IMR-90 (cell line): Measurements from ENCODE around the gene FBXW7.

Source experiments
- BHLHE40 ChIP-seq: fragments of 150-350 bp; IDR thresholded peaks from 2 replicates; pipeline ENCODE4 v1.6.1; 2016; ENCODE audit warnings: mild to moderate bottlenecking, low read depth, low read length
- CEBPB ChIP-seq: IDR thresholded peaks from 2 replicates; pipeline ENCODE4 v1.6.1; 2012; ENCODE audit warnings: low read depth, low read length, improper control_type of control experiment
- MAFK ChIP-seq: IDR thresholded peaks from 2 replicates; pipeline ENCODE4 v1.6.1; 2012; ENCODE audit warnings: low read depth, low read length, improper control_type of control experiment
- MAZ ChIP-seq: IDR thresholded peaks from 2 replicates; pipeline ENCODE4 v1.6.1; 2012; ENCODE audit warnings: low read depth, mild to moderate bottlenecking, low read length, improper control_type of control experiment, moderate library complexity, borderline replicate concordance
- MXI1 ChIP-seq: IDR thresholded peaks from 2 replicates; pipeline ENCODE4 v1.6.1; 2012; ENCODE audit warnings: low read depth, mild to moderate bottlenecking, low read length, moderate library complexity, borderline replicate concordance
- NFE2L2 ChIP-seq: fragments of 150-350 bp; IDR thresholded peaks from 2 replicates; pipeline ENCODE4 v1.6.1; 2016; ENCODE audit warnings: low read depth, mild to moderate bottlenecking, low read length
- POLR2A ChIP-seq: IDR thresholded peaks from 2 replicates; pipeline ENCODE4 v1.6.1; 2012; ENCODE audit warnings: mild to moderate bottlenecking, low read depth, low read length
- RAD21 ChIP-seq: IDR thresholded peaks from 2 replicates; pipeline ENCODE4 v1.6.1; 2012; ENCODE audit warnings: low read length, improper control_type of control experiment
- RCOR1 ChIP-seq: IDR thresholded peaks from 2 replicates; pipeline ENCODE4 v1.6.1; 2012; ENCODE audit warnings: mild to moderate bottlenecking, low read length, improper control_type of control experiment; ENCODE audit not compliant: insufficient replicate concordance
- RFX5 ChIP-seq: IDR thresholded peaks from 2 replicates; pipeline ENCODE4 v1.8.0; 2012; ENCODE audit warnings: low read depth, mild to moderate bottlenecking, low read length, moderate library complexity
- TF ChIP-seq, protein P1 (sequence below): conservative IDR thresholded peaks from 2 replicates; pipeline ENCODE4 v1.5.1; 2012; ENCODE audit warnings: mild to moderate bottlenecking, low read depth, low read length, improper control_type of control experiment
- TF ChIP-seq, protein P2 (sequence below): fragments of 150-350 bp; IDR thresholded peaks from 2 replicates; pipeline ENCODE4 v1.6.1; 2016; ENCODE audit warnings: low read depth, mild to moderate bottlenecking, low read length, moderate library complexity, borderline replicate concordance

DNA sequence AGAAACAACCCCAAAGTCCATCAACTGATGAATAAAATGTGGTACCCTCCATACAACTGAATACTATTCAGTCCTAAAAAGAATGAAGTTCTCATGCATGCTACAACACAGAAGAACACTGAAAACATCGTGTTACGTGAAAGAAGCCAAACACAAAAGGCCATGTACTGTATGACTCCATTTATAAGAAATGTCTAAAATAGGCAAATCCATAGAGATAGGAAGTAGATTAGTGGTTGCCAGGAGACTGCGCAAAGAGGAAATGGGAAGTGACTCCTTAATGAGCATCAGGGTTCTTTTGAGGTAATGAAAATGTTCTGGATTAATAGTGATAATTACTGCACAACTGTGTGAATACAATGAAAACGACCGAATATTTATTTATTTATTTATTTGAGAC is 23.4 kb downstream of the FBXW7 start:
- TF ChIP-seq RAD21, result no peak
- TF ChIP-seq, protein P1, sequence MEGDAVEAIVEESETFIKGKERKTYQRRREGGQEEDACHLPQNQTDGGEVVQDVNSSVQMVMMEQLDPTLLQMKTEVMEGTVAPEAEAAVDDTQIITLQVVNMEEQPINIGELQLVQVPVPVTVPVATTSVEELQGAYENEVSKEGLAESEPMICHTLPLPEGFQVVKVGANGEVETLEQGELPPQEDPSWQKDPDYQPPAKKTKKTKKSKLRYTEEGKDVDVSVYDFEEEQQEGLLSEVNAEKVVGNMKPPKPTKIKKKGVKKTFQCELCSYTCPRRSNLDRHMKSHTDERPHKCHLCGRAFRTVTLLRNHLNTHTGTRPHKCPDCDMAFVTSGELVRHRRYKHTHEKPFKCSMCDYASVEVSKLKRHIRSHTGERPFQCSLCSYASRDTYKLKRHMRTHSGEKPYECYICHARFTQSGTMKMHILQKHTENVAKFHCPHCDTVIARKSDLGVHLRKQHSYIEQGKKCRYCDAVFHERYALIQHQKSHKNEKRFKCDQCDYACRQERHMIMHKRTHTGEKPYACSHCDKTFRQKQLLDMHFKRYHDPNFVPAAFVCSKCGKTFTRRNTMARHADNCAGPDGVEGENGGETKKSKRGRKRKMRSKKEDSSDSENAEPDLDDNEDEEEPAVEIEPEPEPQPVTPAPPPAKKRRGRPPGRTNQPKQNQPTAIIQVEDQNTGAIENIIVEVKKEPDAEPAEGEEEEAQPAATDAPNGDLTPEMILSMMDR, result no peak
- TF ChIP-seq POLR2A, result no peak
- TF ChIP-seq, protein P2, sequence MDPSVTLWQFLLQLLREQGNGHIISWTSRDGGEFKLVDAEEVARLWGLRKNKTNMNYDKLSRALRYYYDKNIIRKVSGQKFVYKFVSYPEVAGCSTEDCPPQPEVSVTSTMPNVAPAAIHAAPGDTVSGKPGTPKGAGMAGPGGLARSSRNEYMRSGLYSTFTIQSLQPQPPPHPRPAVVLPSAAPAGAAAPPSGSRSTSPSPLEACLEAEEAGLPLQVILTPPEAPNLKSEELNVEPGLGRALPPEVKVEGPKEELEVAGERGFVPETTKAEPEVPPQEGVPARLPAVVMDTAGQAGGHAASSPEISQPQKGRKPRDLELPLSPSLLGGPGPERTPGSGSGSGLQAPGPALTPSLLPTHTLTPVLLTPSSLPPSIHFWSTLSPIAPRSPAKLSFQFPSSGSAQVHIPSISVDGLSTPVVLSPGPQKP, result no peak
- no peak for TF ChIP-seq RCOR1
- TF ChIP-seq MAFK, result no peak
- no peak for TF ChIP-seq MAZ
- TF ChIP-seq NFE2L2, result no peak
- TF ChIP-seq RFX5, result no peak
- TF ChIP-seq BHLHE40, result no peak
- no peak for TF ChIP-seq MXI1
- no peak for TF ChIP-seq CEBPB
